GM19455 (cell line): ENCODE results near the gene SCRN3.

Source experiments
- ATAC-seq: cut with Tn5 transposase; IDR thresholded peaks from one replicate; pipeline ENCODE4 v1.9.1; 2021; ENCODE audit not compliant: unreplicated experiment

Gene SCRN3

DNA sequence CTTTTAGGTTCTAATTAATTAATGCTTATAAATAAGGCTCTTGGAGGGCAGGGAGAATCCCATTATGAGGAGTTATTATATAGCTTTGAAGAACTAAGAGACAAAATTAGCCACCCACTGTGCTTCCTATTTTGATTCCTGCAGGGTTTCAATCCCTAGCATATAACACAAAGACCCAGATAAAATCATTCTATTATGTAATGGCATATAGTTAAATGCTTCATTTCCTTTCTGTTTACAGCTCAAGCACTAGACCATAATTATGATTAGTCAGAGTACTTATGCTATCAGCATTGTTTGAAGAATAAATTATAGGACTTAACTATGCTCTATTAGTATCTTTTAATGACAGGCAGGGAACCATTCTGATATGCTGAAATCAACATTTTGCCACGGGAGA is 82.2 kb downstream of the SCRN3 start:
- ATAC-seq = no peak
